ENCODE results near the gene C3orf62.

The C3orf62 gene

DNA sequence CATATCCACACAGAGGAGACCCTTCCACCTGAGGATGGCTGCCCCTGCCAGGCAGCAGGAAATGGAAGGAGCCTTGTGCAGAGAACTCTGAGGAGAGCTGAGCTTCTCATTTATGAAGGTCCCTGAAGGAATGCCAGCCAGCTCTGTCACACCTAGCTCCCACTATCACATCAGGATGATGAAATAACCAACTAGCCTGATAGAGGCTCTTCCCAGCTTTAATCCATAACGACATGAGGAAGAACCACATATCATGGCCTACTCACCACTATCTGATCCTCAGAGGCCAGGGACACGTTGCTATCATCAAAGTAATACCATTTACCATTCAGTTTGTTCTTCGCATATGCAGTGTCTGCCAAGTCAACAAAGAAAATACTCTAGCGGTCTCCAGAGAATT lies 1.5 kb upstream of the C3orf62 start:
- Histone ChIP-seq H3K9me3 (ENCODE audit: control insufficient read depth, low read length) (no peaks in the 10 kb centered on the region), H2AK5ac (ENCODE audit: low read length, severe bottlenecking) (no peak overlapping the region), H3K23ac (ENCODE audit: low read length in 2 of 2) (no peak overlapping the region), H3K27me3 (ENCODE audit: control insufficient read depth in 1 of 2, insufficient read depth in 1 of 2, low read length in 2 of 2) (no peaks in the 10 kb centered on the region), H2AFZ (ENCODE audit: low read depth, low read length) (no peak overlapping the region), H3K27ac (ENCODE audit: low read length, poor library complexity, severe bottlenecking) (no peak overlapping the region), H3K79me1 (replicated peaks; ENCODE audit: low read length, poor library complexity, severe bottlenecking) (no peaks in the 10 kb centered on the region), H3K4me3 (ENCODE audit: insufficient read depth in 1 of 2, low read depth in 1 of 2, low read length in 2 of 2) (no peak overlapping the region), H3K4ac (ENCODE audit: low read depth in 1 of 2, low read length in 2 of 2) (no peak overlapping the region), H2BK12ac (ENCODE audit: low read length in 2 of 2) (no peak overlapping the region), H3K9ac (ENCODE audit: low read length) (peak overlapping the region; percentile 35), H3K18ac (ENCODE audit: low read depth in 1 of 2, low read length in 2 of 2) (no peak overlapping the region), H4K91ac (ENCODE audit: low read length) (no peak overlapping the region), H3K4me1 (ENCODE audit: control insufficient read depth, insufficient read depth, low read depth, low read length) (peaks cover 4% of the 10 kb centered on the region), H2BK5ac (ENCODE audit: low read depth, low read length, poor library complexity, severe bottlenecking) (no peak overlapping the region), H2BK15ac (ENCODE audit: low read depth, poor library complexity, severe bottlenecking) (no peak overlapping the region), H2BK120ac (ENCODE audit: low read depth, low read length) (no peak overlapping the region), H3K14ac (ENCODE audit: low read length in 2 of 2) (no peak overlapping the region), H3K36me3 (ENCODE audit: control insufficient read depth in 1 of 2, insufficient read depth in 2 of 2, low read depth in 1 of 2, low read length in 2 of 2) (peaks cover 36 to 40% of the 10 kb centered on the region in 2 experiments), H4K8ac (ENCODE audit: low read length) (no peak overlapping the region), H3K4me2 (ENCODE audit: low read length, poor library complexity, severe bottlenecking) (no peak overlapping the region)
- WGBS, result 94% methylated on average over 4 of the region's 4 CpGs
- no peak for DNase-seq

DNA sequence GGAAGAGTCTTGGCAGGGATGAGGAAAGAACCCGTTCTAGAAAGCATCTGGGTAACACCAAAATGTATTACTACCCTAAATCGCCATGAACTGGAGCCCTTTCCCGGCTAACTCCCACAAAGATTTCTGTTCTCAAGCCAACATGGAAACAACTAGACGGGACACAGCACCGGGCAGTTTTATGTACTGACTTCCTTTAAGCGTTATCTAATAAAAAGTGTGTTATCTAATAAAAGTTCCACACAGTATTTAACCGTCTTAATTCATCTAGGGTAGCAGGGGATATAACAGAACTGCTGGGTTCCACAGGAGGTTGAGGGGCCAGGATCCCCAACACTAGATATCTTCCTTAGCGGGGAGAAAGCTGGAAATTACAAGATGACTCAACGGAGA lies 347 bp upstream of the C3orf62 start:
- WGBS, result 76% methylated on average over 7 of the region's 9 CpGs

DNA sequence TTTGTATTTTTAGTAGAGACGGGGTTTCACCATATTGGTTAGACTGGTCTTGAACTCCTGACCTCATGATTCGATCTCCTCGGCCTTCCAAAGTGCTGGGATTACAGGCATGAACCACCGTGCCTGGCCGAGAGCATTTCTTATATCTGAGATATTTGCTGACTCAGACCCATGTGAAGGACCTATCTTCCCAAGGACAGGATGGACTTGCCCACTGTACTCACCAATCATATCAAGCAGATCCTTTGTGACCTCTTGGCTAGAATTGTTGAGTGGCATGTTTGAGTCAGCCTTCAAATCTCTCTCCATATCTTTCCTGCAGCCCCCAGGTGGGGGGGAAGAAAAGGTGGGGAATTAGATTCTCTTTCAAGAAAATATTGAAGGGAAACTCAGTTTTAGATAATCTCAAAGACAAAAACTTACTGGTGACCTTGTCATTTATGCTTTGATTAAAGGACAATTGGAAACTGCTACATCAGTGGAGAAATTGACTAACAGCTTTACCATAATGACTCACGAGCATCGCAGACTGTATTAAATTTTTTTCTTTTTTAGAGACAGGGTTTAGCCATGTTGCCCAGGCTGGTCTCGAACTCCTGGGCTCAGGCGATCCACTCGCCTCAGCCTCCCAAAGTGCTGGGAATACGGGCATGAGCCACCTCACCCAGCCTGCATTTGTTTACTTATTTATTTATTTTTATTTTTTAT lies 3.1 kb downstream of the C3orf62 start:
- H3K4ac ChIP-seq (ENCODE audit: low read depth in 1 of 2, low read length in 2 of 2), result no peak overlapping the region
- no peak overlapping the region for H2BK12ac ChIP-seq (ENCODE audit: low read length in 2 of 2)
- peaks cover 1% of the 10 kb centered on the region for H3K79me1 ChIP-seq (replicated peaks; ENCODE audit: low read length, poor library complexity, severe bottlenecking)
- H2BK5ac ChIP-seq (ENCODE audit: low read depth, low read length, poor library complexity, severe bottlenecking), result no peak overlapping the region
- H2BK15ac ChIP-seq (ENCODE audit: low read depth, poor library complexity, severe bottlenecking), result no peak overlapping the region
- no peak overlapping the region for H3K23ac ChIP-seq (ENCODE audit: low read length in 2 of 2)
- no peaks in the 10 kb centered on the region for H3K9me3 ChIP-seq (ENCODE audit: control insufficient read depth, low read length)
- H3K4me3 ChIP-seq (ENCODE audit: insufficient read depth in 1 of 2, low read depth in 1 of 2, low read length in 2 of 2), result no peak overlapping the region
- H3K18ac ChIP-seq (ENCODE audit: low read depth in 1 of 2, low read length in 2 of 2), result no peak overlapping the region
- no peak for DNase-seq
- H4K8ac ChIP-seq (ENCODE audit: low read length), result no peak overlapping the region
- no peaks in the 10 kb centered on the region for H3K27me3 ChIP-seq (ENCODE audit: control insufficient read depth in 1 of 2, insufficient read depth in 1 of 2, low read length in 2 of 2)
- peaks cover 29 to 30% of the 10 kb centered on the region in 2 experiments for H3K36me3 ChIP-seq (ENCODE audit: control insufficient read depth in 1 of 2, insufficient read depth in 2 of 2, low read depth in 1 of 2, low read length in 2 of 2)
- H3K14ac ChIP-seq (ENCODE audit: low read length in 2 of 2), result no peak overlapping the region
- WGBS, result 97% methylated on average over 10 of the region's 11 CpGs
- H2BK120ac ChIP-seq (ENCODE audit: low read depth, low read length), result no peak overlapping the region
- H2AK5ac ChIP-seq (ENCODE audit: low read length, severe bottlenecking), result no peak overlapping the region
- no peak overlapping the region for H3K9ac ChIP-seq (ENCODE audit: low read length)
- H3K4me2 ChIP-seq (ENCODE audit: low read length, poor library complexity, severe bottlenecking), result no peak overlapping the region
- H3K4me1 ChIP-seq (ENCODE audit: control insufficient read depth, insufficient read depth, low read depth, low read length), result peaks cover 8% of the 10 kb centered on the region
- H2AFZ ChIP-seq (ENCODE audit: low read depth, low read length), result no peak overlapping the region
- no peak overlapping the region for H3K27ac ChIP-seq (ENCODE audit: low read length, poor library complexity, severe bottlenecking)
- no peak overlapping the region for H4K91ac ChIP-seq (ENCODE audit: low read length)

More for the DNA sequence above, 347 bp upstream of the C3orf62 start:
- H3K4me1 ChIP-seq (ENCODE audit: control insufficient read depth, insufficient read depth, low read depth, low read length), result peaks cover 4% of the 10 kb centered on the region
- peak overlapping the region; percentile 42 to 77 for H3K4me3 ChIP-seq (ENCODE audit: insufficient read depth in 1 of 2, low read depth in 1 of 2, low read length in 2 of 2)
- no peak overlapping the region for H3K23ac ChIP-seq (ENCODE audit: low read length in 2 of 2)
- H3K36me3 ChIP-seq (ENCODE audit: control insufficient read depth in 1 of 2, insufficient read depth in 2 of 2, low read depth in 1 of 2, low read length in 2 of 2), result peaks cover 30 to 36% of the 10 kb centered on the region in 2 experiments
- no peak overlapping the region for H3K14ac ChIP-seq (ENCODE audit: low read length in 2 of 2)
- no peak overlapping the region for H4K91ac ChIP-seq (ENCODE audit: low read length)
- H3K18ac ChIP-seq (ENCODE audit: low read depth in 1 of 2, low read length in 2 of 2), result no peak overlapping the region
- H2BK5ac ChIP-seq (ENCODE audit: low read depth, low read length, poor library complexity, severe bottlenecking), result no peak overlapping the region
- no peak overlapping the region for H3K4ac ChIP-seq (ENCODE audit: low read depth in 1 of 2, low read length in 2 of 2)
- H3K27ac ChIP-seq (ENCODE audit: low read length, poor library complexity, severe bottlenecking), result peak overlapping the region; percentile 60
- no peak for DNase-seq
- no peak overlapping the region for H2BK15ac ChIP-seq (ENCODE audit: low read depth, poor library complexity, severe bottlenecking)
- no peaks in the 10 kb centered on the region for H3K27me3 ChIP-seq (ENCODE audit: control insufficient read depth in 1 of 2, insufficient read depth in 1 of 2, low read length in 2 of 2)
- H2AFZ ChIP-seq (ENCODE audit: low read depth, low read length), result no peak overlapping the region
- no peaks in the 10 kb centered on the region for H3K79me1 ChIP-seq (replicated peaks; ENCODE audit: low read length, poor library complexity, severe bottlenecking)
- H4K8ac ChIP-seq (ENCODE audit: low read length), result peak overlapping the region; percentile 27
- H3K4me2 ChIP-seq (ENCODE audit: low read length, poor library complexity, severe bottlenecking), result peak overlapping the region; percentile 44
- H3K9me3 ChIP-seq (ENCODE audit: control insufficient read depth, low read length), result no peaks in the 10 kb centered on the region
- H2BK120ac ChIP-seq (ENCODE audit: low read depth, low read length), result no peak overlapping the region
- H2BK12ac ChIP-seq (ENCODE audit: low read length in 2 of 2), result no peak overlapping the region
- H3K9ac ChIP-seq (ENCODE audit: low read length), result peak overlapping the region; percentile 93
- no peak overlapping the region for H2AK5ac ChIP-seq (ENCODE audit: low read length, severe bottlenecking)

DNA sequence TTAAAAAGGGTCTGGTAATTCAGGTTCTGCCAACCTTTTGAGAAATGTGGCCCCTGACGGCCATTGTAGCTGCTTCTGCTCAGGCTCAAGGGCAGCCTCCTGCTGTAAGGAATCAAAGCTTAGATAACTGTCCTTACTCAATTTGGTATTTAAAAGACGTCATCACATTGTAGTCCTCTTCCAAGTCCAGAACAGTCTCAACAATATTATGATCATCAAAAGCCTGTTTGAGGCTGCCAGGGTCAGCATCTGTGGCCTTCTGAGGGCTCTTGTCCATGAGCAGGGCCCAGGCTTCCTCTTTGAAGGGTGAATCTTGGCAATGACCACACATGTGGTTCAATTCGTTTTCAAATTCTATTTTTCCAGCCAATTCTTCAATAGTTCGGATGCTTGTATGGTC lies 6.0 kb downstream of the C3orf62 start:
- DNase-seq, result no peak
- no peak overlapping the region for H2BK15ac ChIP-seq (ENCODE audit: low read depth, poor library complexity, severe bottlenecking)
- no peak overlapping the region for H3K4me2 ChIP-seq (ENCODE audit: low read length, poor library complexity, severe bottlenecking)
- H2BK120ac ChIP-seq (ENCODE audit: low read depth, low read length), result no peak overlapping the region
- H3K4ac ChIP-seq (ENCODE audit: low read depth in 1 of 2, low read length in 2 of 2), result no peak overlapping the region
- no peak overlapping the region for H4K91ac ChIP-seq (ENCODE audit: low read length)
- H3K14ac ChIP-seq (ENCODE audit: low read length in 2 of 2), result no peak overlapping the region
- no peaks in the 10 kb centered on the region for H3K9me3 ChIP-seq (ENCODE audit: control insufficient read depth, low read length)
- no peak overlapping the region for H2AK5ac ChIP-seq (ENCODE audit: low read length, severe bottlenecking)
- peaks cover 1% of the 10 kb centered on the region for H3K79me1 ChIP-seq (replicated peaks; ENCODE audit: low read length, poor library complexity, severe bottlenecking)
- no peak overlapping the region for H3K18ac ChIP-seq (ENCODE audit: low read depth in 1 of 2, low read length in 2 of 2)
- H3K4me3 ChIP-seq (ENCODE audit: insufficient read depth in 1 of 2, low read depth in 1 of 2, low read length in 2 of 2), result no peak overlapping the region
- H3K27me3 ChIP-seq (ENCODE audit: control insufficient read depth in 1 of 2, insufficient read depth in 1 of 2, low read length in 2 of 2), result no peaks in the 10 kb centered on the region
- peaks cover 4% of the 10 kb centered on the region for H3K4me1 ChIP-seq (ENCODE audit: control insufficient read depth, insufficient read depth, low read depth, low read length)
- H3K23ac ChIP-seq (ENCODE audit: low read length in 2 of 2), result no peak overlapping the region
- H3K9ac ChIP-seq (ENCODE audit: low read length), result no peak overlapping the region
- no peak overlapping the region for H4K8ac ChIP-seq (ENCODE audit: low read length)
- H2BK5ac ChIP-seq (ENCODE audit: low read depth, low read length, poor library complexity, severe bottlenecking), result no peak overlapping the region
- WGBS, result 98% methylated on average over 4 of the region's 4 CpGs
- H3K27ac ChIP-seq (ENCODE audit: low read length, poor library complexity, severe bottlenecking), result no peak overlapping the region
- peaks cover 11 to 16% of the 10 kb centered on the region in 2 experiments for H3K36me3 ChIP-seq (ENCODE audit: control insufficient read depth in 1 of 2, insufficient read depth in 2 of 2, low read depth in 1 of 2, low read length in 2 of 2)
- no peak overlapping the region for H2AFZ ChIP-seq (ENCODE audit: low read depth, low read length)
- no peak overlapping the region for H2BK12ac ChIP-seq (ENCODE audit: low read length in 2 of 2)

Measured in mesenchymal stem cell (in vitro differentiated cells and primary cell).